ENCODE measurements around the gene REV1. TPM values are rescaled to one million over a fixed set of nuclear protein-coding genes. Genes with fewer than 3 reads are reported as not detected.

REV1 gene
- total RNA-seq, 2 donors from 2014 or later: 43.9 to 44.6 TPM

DNA sequence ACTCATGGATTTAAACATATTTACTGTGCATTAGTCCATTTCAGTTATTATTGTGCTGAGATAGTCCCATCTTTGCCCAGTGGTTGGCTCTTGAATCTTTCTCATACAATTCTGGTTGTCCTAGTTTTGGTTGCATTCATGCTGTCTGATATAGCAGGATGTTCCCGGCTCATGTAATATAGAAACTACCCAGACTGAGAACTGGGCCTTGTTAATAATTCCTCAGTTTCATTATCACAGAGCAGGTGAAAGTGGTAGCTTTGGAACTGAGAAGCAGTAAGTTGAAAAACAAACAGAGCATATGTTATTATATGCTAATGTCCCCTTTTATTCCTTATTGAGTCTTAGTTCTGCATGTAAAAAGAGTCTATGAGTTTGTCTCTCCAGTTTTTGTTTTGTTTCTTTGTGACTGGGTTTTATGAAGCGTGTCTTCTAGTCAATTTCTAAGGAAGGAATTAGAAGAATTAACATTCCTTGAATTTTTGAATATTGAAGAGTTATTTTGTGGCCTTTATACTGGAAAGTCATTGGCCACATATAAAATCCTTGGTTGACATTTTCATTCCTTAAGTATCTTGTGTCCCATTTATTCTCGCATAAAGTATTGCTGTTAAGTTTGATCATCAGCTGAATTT, 109.3 kb downstream of the REV1 start:
- TF ChIP-seq, protein P1, sequence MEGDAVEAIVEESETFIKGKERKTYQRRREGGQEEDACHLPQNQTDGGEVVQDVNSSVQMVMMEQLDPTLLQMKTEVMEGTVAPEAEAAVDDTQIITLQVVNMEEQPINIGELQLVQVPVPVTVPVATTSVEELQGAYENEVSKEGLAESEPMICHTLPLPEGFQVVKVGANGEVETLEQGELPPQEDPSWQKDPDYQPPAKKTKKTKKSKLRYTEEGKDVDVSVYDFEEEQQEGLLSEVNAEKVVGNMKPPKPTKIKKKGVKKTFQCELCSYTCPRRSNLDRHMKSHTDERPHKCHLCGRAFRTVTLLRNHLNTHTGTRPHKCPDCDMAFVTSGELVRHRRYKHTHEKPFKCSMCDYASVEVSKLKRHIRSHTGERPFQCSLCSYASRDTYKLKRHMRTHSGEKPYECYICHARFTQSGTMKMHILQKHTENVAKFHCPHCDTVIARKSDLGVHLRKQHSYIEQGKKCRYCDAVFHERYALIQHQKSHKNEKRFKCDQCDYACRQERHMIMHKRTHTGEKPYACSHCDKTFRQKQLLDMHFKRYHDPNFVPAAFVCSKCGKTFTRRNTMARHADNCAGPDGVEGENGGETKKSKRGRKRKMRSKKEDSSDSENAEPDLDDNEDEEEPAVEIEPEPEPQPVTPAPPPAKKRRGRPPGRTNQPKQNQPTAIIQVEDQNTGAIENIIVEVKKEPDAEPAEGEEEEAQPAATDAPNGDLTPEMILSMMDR (conservative IDR thresholded peaks at IDR 0.05): no peak
- H3K27ac ChIP-seq (ENCODE audit: low read depth, low read length): no peak overlapping the region
- H3K27me3 ChIP-seq (ENCODE audit: control insufficient read depth, insufficient read depth, low read length, poor library complexity, severe bottlenecking): no peaks in the 10 kb centered on the region
- H3K27me3 Mint-ChIP-seq (ENCODE audit: insufficient read depth): no peaks in the 10 kb centered on the region
- H3K4me1 Mint-ChIP-seq: no peaks in the 10 kb centered on the region
- no peak overlapping the region for H3K4me3 ChIP-seq (ENCODE audit: low read length)
- WGBS, 2 experiments (ENCODE audit: insufficient coverage in 1 of 2, insufficient read length in 1 of 2): 90 to 96% methylated on average over 1 to 3 of the region's 3 CpGs
- H3K9ac ChIP-seq (ENCODE audit: extremely low read depth, low read length, poor library complexity, severe bottlenecking): no peak overlapping the region
- H3K9me3 ChIP-seq (ENCODE audit: control insufficient read depth, low read length): peaks cover 15% of the 10 kb centered on the region
- H3K4me3 Mint-ChIP-seq: no peak overlapping the region
- no peaks in the 10 kb centered on the region for H3K9me3 Mint-ChIP-seq
- DNase-seq: no peak
- H3K36me3 Mint-ChIP-seq (ENCODE audit: low read depth): peaks cover 72% of the 10 kb centered on the region
- H3K4me1 ChIP-seq (ENCODE audit: control insufficient read depth, insufficient read depth, low read length): no peaks in the 10 kb centered on the region
- no peak overlapping the region for H3K27ac Mint-ChIP-seq
- H3K36me3 ChIP-seq (ENCODE audit: control insufficient read depth, insufficient read depth, low read length): peaks cover 91% of the 10 kb centered on the region

DNA sequence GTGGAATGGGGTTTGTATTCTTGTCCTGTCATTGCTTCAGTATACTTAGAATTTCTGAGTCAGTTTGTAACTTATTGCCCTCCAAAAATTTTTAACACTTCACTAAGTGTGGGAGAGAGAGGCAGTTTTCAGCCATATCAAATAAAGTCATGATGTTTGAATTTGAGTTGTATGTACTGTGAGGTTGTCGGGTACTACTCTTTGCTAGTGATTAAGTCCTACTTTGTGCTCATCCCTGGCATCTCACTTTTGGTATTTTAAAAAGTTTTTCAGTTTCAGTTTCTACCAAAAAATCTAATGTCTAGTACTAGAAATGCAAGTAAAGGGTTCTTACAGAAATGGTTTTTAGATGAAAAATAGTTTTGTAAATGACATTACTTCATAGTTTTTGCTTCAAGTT, 111.9 kb downstream of the REV1 start:
- 100% methylated on average over 1 of the region's 1 CpG; no CpG with 5 or more reads in 1 of the 2 experiments for WGBS, 2 experiments (ENCODE audit: insufficient coverage in 1 of 2, insufficient read length in 1 of 2)
- Histone ChIP-seq H3K4me3 (ENCODE audit: low read length) (no peak overlapping the region), H3K4me1 (ENCODE audit: control insufficient read depth, insufficient read depth, low read length) (no peaks in the 10 kb centered on the region), H3K27ac (ENCODE audit: low read depth, low read length) (no peak overlapping the region), H3K9me3 (ENCODE audit: control insufficient read depth, low read length) (peaks cover 33% of the 10 kb centered on the region), H3K27me3 (ENCODE audit: control insufficient read depth, insufficient read depth, low read length, poor library complexity, severe bottlenecking) (no peaks in the 10 kb centered on the region), H3K9ac (ENCODE audit: extremely low read depth, low read length, poor library complexity, severe bottlenecking) (no peak overlapping the region), H3K36me3 (ENCODE audit: control insufficient read depth, insufficient read depth, low read length) (peaks cover 93% of the 10 kb centered on the region)
- peaks cover 17% of the 10 kb centered on the region for H3K9me3 Mint-ChIP-seq
- H3K4me1 Mint-ChIP-seq: no peaks in the 10 kb centered on the region
- H3K27ac Mint-ChIP-seq: no peak overlapping the region
- H3K36me3 Mint-ChIP-seq (ENCODE audit: low read depth): peaks cover 78% of the 10 kb centered on the region
- no peak for DNase-seq
- TF ChIP-seq, protein P1 (conservative IDR thresholded peaks at IDR 0.05): no peak
- no peaks in the 10 kb centered on the region for H3K27me3 Mint-ChIP-seq (ENCODE audit: insufficient read depth)
- no peak overlapping the region for H3K4me3 Mint-ChIP-seq

DNA sequence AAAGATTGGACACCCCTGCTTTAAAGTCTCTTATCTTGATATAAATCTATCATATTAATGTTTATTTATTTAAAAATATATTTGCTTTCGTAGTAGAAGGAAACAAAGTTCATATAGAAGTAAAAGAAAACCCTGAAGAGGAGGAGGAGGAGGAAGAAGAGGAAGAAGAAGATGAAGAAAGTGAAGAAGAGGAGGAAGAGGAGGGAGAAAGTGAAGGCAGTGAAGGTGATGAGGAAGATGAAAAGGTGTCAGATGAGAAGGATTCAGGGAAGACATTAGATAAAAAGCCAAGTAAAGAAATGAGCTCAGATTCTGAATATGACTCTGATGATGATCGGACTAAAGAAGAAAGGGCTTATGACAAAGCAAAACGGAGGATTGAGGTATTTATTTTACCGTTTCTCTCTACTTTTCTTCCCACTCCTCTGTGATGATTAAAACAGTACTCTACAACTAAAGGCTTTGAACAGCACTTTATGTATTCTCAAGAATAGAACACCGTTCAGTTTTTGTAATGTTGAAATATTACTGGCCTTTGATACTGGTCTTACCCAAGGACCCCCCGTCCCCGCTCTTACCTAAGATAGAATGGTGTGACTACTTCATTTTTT, 113.5 kb downstream of the REV1 start:
- Histone ChIP-seq H3K4me1 (ENCODE audit: control insufficient read depth, insufficient read depth, low read length) (no peaks in the 10 kb centered on the region), H3K36me3 (ENCODE audit: control insufficient read depth, insufficient read depth, low read length) (peaks cover 94% of the 10 kb centered on the region), H3K9ac (ENCODE audit: extremely low read depth, low read length, poor library complexity, severe bottlenecking) (no peak overlapping the region), H3K27ac (ENCODE audit: low read depth, low read length) (no peak overlapping the region), H3K9me3 (ENCODE audit: control insufficient read depth, low read length) (peaks cover 38% of the 10 kb centered on the region), H3K27me3 (ENCODE audit: control insufficient read depth, insufficient read depth, low read length, poor library complexity, severe bottlenecking) (no peaks in the 10 kb centered on the region), H3K4me3 (ENCODE audit: low read length) (no peak overlapping the region)
- Mint-ChIP-seq H3K4me1 (no peaks in the 10 kb centered on the region), H3K4me3 (no peak overlapping the region), H3K27me3 (ENCODE audit: insufficient read depth) (no peaks in the 10 kb centered on the region), H3K27ac (no peak overlapping the region), H3K36me3 (ENCODE audit: low read depth) (peaks cover 81% of the 10 kb centered on the region), H3K9me3 (peaks cover 22% of the 10 kb centered on the region)
- TF ChIP-seq, protein P1 (conservative IDR thresholded peaks at IDR 0.05): no peak
- DNase-seq: no peak
- WGBS, 2 experiments (ENCODE audit: insufficient coverage in 1 of 2, insufficient read length in 1 of 2): 94% methylated on average over 2 to 7 of the region's 7 CpGs

Measured in endodermal cell (in vitro differentiated cells).